ENCODE results near the gene ASTN1.

ASTN1 gene

GRCh38 chr1:177135250-177135649 is 29.3 kb downstream of the ASTN1 start:
- no peak overlapping the region for H3K9ac ChIP-seq (ENCODE audit: low read depth in 1 of 2, low read length in 2 of 2)
- H3K27ac ChIP-seq (ENCODE audit: low read depth, low read length), result no peak overlapping the region
- no peaks in the 10 kb centered on the region for H3K27me3 ChIP-seq (ENCODE audit: control insufficient read depth in 1 of 2, insufficient read depth in 2 of 2, low read length in 2 of 2)
- H3K4me1 ChIP-seq (ENCODE audit: control insufficient read depth in 1 of 2, insufficient read depth in 2 of 2, low read length in 2 of 2), result no peaks in the 10 kb centered on the region
- H3K4me3 ChIP-seq (ENCODE audit: low read depth in 1 of 2, low read length in 2 of 2), result no peak overlapping the region
- H3K36me3 ChIP-seq (ENCODE audit: control insufficient read depth in 1 of 2, insufficient read depth in 2 of 2, low read length in 2 of 2), result no peaks in the 10 kb centered on the region
- H3K9me3 ChIP-seq (ENCODE audit: control insufficient read depth in 1 of 2, low read length in 2 of 2), result no peaks in the 10 kb centered on the region

DNA sequence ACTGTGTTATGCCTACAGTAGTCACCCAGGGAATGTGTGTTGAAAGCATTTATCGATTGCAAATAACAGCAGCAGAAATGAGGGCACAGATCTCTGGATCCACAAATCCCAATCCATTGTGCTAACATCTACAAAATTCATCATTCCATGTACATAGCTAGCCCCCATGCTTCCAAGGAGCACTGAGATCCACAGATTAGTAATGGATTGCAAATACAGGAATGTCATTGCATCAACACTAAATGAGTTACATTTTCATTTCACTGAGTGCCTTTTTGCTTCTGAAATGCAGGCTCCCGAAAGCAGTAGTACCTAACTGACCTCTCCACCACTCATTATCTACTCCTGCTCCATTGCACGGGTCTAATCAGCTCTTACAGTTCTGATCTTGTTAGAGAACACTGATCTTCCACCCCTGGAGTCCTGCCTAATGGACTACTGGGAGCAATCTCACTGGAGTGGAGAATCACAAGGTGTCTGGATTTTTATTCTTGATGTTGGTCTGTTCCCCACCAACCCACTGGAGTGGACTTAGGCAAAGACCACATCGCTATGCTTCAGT is 30.5 kb downstream of the ASTN1 start:
- no peaks in the 10 kb centered on the region for H3K27me3 ChIP-seq (ENCODE audit: control insufficient read depth in 1 of 2, insufficient read depth in 2 of 2, low read length in 2 of 2)
- H3K9ac ChIP-seq (ENCODE audit: low read depth in 1 of 2, low read length in 2 of 2), result no peak overlapping the region

GRCh38 chr1:177132141-177132540 is 32.4 kb downstream of the ASTN1 start:
- Histone ChIP-seq H3K36me3 (ENCODE audit: control insufficient read depth in 1 of 2, insufficient read depth in 2 of 2, low read length in 2 of 2) (no peaks in the 10 kb centered on the region), H3K9ac (ENCODE audit: low read depth in 1 of 2, low read length in 2 of 2) (no peak overlapping the region), H3K9me3 (ENCODE audit: control insufficient read depth in 1 of 2, low read length in 2 of 2) (no peaks in the 10 kb centered on the region), H3K27me3 (ENCODE audit: control insufficient read depth in 1 of 2, insufficient read depth in 2 of 2, low read length in 2 of 2) (no peaks in the 10 kb centered on the region), H3K4me1 (ENCODE audit: control insufficient read depth in 1 of 2, insufficient read depth in 2 of 2, low read length in 2 of 2) (no peaks in the 10 kb centered on the region), H3K4me3 (ENCODE audit: low read depth in 1 of 2, low read length in 2 of 2) (no peak overlapping the region), H3K27ac (ENCODE audit: low read depth, low read length) (no peak overlapping the region)

More for the DNA sequence above, 30.5 kb downstream of the ASTN1 start:
- Histone ChIP-seq H3K27ac (ENCODE audit: low read depth, low read length) (no peak overlapping the region), H3K36me3 (ENCODE audit: control insufficient read depth in 1 of 2, insufficient read depth in 2 of 2, low read length in 2 of 2) (no peaks in the 10 kb centered on the region), H3K4me1 (ENCODE audit: control insufficient read depth in 1 of 2, insufficient read depth in 2 of 2, low read length in 2 of 2) (no peaks in the 10 kb centered on the region), H3K9me3 (ENCODE audit: control insufficient read depth in 1 of 2, low read length in 2 of 2) (no peaks in the 10 kb centered on the region), H3K4me3 (ENCODE audit: low read depth in 1 of 2, low read length in 2 of 2) (no peak overlapping the region)

GRCh38 chr1:177131723-177132122 is 32.8 kb downstream of the ASTN1 start:
- no peaks in the 10 kb centered on the region for H3K4me1 ChIP-seq (ENCODE audit: control insufficient read depth in 1 of 2, insufficient read depth in 2 of 2, low read length in 2 of 2)
- no peak overlapping the region for H3K27ac ChIP-seq (ENCODE audit: low read depth, low read length)
- H3K9me3 ChIP-seq (ENCODE audit: control insufficient read depth in 1 of 2, low read length in 2 of 2), result no peaks in the 10 kb centered on the region
- no peaks in the 10 kb centered on the region for H3K36me3 ChIP-seq (ENCODE audit: control insufficient read depth in 1 of 2, insufficient read depth in 2 of 2, low read length in 2 of 2)
- H3K27me3 ChIP-seq (ENCODE audit: control insufficient read depth in 1 of 2, insufficient read depth in 2 of 2, low read length in 2 of 2), result no peaks in the 10 kb centered on the region
- H3K9ac ChIP-seq (ENCODE audit: low read depth in 1 of 2, low read length in 2 of 2), result no peak overlapping the region
- no peak overlapping the region for H3K4me3 ChIP-seq (ENCODE audit: low read depth in 1 of 2, low read length in 2 of 2)

DNA sequence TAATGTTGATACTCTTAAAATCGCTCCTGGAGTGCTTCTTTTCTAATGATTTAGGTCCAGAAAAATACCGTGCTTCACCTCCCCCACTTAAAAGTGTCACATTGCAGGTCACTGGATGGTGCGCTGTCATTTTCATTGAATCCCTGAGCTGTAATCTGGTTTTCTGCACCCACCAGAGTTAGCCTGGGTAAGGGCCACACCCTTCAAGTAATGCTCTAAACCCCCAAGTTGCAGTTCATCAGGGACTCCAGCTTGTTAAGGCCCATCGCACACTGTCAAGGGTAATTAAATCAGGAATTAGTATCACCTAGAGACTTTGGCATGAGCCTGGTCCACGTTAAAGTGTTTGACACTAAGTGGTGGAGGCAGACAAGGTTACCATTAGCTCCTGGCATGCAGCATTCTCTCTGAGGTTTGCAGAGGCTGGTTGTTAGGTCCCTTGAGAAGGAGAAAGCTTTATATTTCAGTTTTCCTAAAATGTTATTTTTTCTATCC is 34.0 kb downstream of the ASTN1 start:
- Histone ChIP-seq H3K9me3 (ENCODE audit: control insufficient read depth in 1 of 2, low read length in 2 of 2) (no peaks in the 10 kb centered on the region), H3K27ac (ENCODE audit: low read depth, low read length) (no peak overlapping the region), H3K9ac (ENCODE audit: low read depth in 1 of 2, low read length in 2 of 2) (no peak overlapping the region), H3K4me1 (ENCODE audit: control insufficient read depth in 1 of 2, insufficient read depth in 2 of 2, low read length in 2 of 2) (no peaks in the 10 kb centered on the region), H3K27me3 (ENCODE audit: control insufficient read depth in 1 of 2, insufficient read depth in 2 of 2, low read length in 2 of 2) (no peaks in the 10 kb centered on the region), H3K4me3 (ENCODE audit: low read depth in 1 of 2, low read length in 2 of 2) (no peak overlapping the region), H3K36me3 (ENCODE audit: control insufficient read depth in 1 of 2, insufficient read depth in 2 of 2, low read length in 2 of 2) (no peaks in the 10 kb centered on the region)

GRCh38 chr1:177128665-177129281 is 35.7 kb downstream of the ASTN1 start:
- Histone ChIP-seq H3K27me3 (ENCODE audit: control insufficient read depth in 1 of 2, insufficient read depth in 2 of 2, low read length in 2 of 2) (no peaks in the 10 kb centered on the region), H3K9ac (ENCODE audit: low read depth in 1 of 2, low read length in 2 of 2) (no peak overlapping the region), H3K4me1 (ENCODE audit: control insufficient read depth in 1 of 2, insufficient read depth in 2 of 2, low read length in 2 of 2) (no peaks in the 10 kb centered on the region), H3K9me3 (ENCODE audit: control insufficient read depth in 1 of 2, low read length in 2 of 2) (no peaks in the 10 kb centered on the region), H3K36me3 (ENCODE audit: control insufficient read depth in 1 of 2, insufficient read depth in 2 of 2, low read length in 2 of 2) (no peaks in the 10 kb centered on the region), H3K27ac (ENCODE audit: low read depth, low read length) (no peak overlapping the region), H3K4me3 (ENCODE audit: low read depth in 1 of 2, low read length in 2 of 2) (no peak overlapping the region)

DNA sequence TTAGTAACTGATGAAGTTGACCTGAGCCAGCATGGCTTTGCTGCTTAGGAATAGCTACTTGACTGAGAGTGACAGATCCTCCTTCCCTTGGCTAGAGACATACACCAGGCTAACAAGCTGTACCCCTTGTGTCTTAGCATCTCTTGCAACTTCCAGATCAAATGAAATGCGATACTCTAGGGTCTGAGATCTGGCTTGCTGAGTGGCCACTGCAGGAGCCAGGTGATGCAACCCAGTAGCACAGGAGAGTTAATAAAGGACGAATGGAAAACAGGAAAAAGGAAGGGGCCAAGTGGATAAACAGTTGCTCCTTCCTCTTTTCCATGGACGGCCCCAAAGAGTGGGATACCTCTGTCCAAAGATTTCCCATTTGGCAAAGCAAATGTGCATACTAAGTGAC is 38.2 kb downstream of the ASTN1 start:
- H3K9me3 ChIP-seq (ENCODE audit: control insufficient read depth in 1 of 2, low read length in 2 of 2), result no peaks in the 10 kb centered on the region
- H3K4me1 ChIP-seq (ENCODE audit: control insufficient read depth in 1 of 2, insufficient read depth in 2 of 2, low read length in 2 of 2), result no peaks in the 10 kb centered on the region
- no peak overlapping the region for H3K27ac ChIP-seq (ENCODE audit: low read depth, low read length)
- no peaks in the 10 kb centered on the region for H3K36me3 ChIP-seq (ENCODE audit: control insufficient read depth in 1 of 2, insufficient read depth in 2 of 2, low read length in 2 of 2)
- no peak overlapping the region for H3K9ac ChIP-seq (ENCODE audit: low read depth in 1 of 2, low read length in 2 of 2)
- H3K4me3 ChIP-seq (ENCODE audit: low read depth in 1 of 2, low read length in 2 of 2), result no peak overlapping the region
- H3K27me3 ChIP-seq (ENCODE audit: control insufficient read depth in 1 of 2, insufficient read depth in 2 of 2, low read length in 2 of 2), result no peaks in the 10 kb centered on the region

DNA sequence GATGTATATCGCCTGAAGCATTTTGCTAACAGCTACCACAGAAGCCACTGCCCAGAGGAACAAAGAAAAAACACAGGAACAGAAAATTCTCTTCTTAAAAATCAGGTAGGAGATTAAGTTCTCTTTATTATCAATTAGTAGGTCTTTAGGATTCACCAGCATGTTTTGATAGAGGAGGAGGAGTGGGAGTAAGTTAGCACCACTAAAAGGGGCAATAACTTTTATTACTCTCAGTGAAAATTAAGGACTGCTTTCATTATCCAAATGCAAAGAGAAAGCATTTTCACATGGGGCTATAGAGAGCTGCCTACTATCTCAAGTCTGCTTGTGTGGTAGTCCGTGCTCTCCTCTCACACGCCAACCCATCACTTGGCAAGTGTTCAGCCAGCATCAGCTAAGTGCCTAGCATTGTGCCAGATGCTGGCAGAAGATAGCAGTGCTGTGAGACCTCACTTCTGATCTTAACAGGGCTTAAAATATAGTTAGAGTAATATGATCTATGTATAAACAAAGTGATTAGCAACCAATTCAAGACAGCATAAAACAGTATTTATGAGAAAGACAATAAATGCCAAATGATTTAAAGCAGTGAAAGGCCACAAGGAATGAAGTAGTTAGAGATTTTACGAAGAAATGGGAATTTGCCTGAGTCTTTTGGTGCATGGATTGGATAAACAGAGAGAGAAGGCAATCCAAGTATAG is 39.8 kb downstream of the ASTN1 start:
- no peak overlapping the region for H3K9ac ChIP-seq (ENCODE audit: low read depth in 1 of 2, low read length in 2 of 2)
- H3K27ac ChIP-seq (ENCODE audit: low read depth, low read length), result no peak overlapping the region
- no peaks in the 10 kb centered on the region for H3K4me1 ChIP-seq (ENCODE audit: control insufficient read depth in 1 of 2, insufficient read depth in 2 of 2, low read length in 2 of 2)
- H3K27me3 ChIP-seq (ENCODE audit: control insufficient read depth in 1 of 2, insufficient read depth in 2 of 2, low read length in 2 of 2), result no peaks in the 10 kb centered on the region
- no peaks in the 10 kb centered on the region for H3K36me3 ChIP-seq (ENCODE audit: control insufficient read depth in 1 of 2, insufficient read depth in 2 of 2, low read length in 2 of 2)
- no peak overlapping the region for H3K4me3 ChIP-seq (ENCODE audit: low read depth in 1 of 2, low read length in 2 of 2)
- no peaks in the 10 kb centered on the region for H3K9me3 ChIP-seq (ENCODE audit: control insufficient read depth in 1 of 2, low read length in 2 of 2)

DNA sequence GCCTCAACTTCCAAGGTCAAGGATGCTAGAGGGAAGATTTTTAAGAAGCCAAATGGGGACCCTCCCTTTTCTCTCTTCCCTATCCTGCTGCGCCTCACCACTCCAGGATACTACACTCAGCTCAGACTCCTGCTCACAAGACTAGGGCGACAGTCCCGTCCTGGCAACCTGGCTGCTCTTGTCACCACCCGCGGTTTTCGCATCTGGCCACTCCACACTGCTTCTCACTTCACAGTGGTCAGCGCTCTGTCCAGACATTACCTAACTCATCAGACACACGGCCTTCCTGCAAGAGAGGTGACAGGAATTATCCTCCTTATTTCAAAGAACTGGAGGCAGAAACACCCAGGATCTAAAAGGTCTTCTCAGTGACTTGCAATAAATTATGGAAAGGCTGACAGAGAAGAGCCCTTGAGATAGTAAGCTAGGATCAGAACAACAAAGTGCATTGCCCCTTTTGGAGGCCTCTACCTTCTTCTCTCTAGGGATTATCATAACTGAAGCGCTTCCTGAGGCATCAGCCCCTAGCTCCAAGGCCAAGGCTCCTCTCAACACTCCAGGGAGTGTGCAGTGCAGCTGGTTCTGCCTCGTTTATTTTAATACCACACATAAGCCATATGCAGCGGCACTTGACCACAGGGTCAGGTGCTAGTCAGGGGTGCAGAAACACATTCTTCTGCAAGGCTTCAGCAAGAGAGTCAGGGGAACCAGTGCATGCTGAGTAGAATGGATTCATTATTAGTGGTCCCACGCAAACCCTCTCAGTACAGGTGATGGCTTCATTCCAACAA is 41.9 kb downstream of the ASTN1 start:
- H3K27ac ChIP-seq (ENCODE audit: low read depth, low read length), result no peak overlapping the region
- H3K9ac ChIP-seq (ENCODE audit: low read depth in 1 of 2, low read length in 2 of 2), result no peak overlapping the region
- H3K9me3 ChIP-seq (ENCODE audit: control insufficient read depth in 1 of 2, low read length in 2 of 2), result no peaks in the 10 kb centered on the region
- no peaks in the 10 kb centered on the region for H3K27me3 ChIP-seq (ENCODE audit: control insufficient read depth in 1 of 2, insufficient read depth in 2 of 2, low read length in 2 of 2)
- no peaks in the 10 kb centered on the region for H3K4me1 ChIP-seq (ENCODE audit: control insufficient read depth in 1 of 2, insufficient read depth in 2 of 2, low read length in 2 of 2)
- H3K36me3 ChIP-seq (ENCODE audit: control insufficient read depth in 1 of 2, insufficient read depth in 2 of 2, low read length in 2 of 2), result no peaks in the 10 kb centered on the region
- no peak overlapping the region for H3K4me3 ChIP-seq (ENCODE audit: low read depth in 1 of 2, low read length in 2 of 2)

DNA sequence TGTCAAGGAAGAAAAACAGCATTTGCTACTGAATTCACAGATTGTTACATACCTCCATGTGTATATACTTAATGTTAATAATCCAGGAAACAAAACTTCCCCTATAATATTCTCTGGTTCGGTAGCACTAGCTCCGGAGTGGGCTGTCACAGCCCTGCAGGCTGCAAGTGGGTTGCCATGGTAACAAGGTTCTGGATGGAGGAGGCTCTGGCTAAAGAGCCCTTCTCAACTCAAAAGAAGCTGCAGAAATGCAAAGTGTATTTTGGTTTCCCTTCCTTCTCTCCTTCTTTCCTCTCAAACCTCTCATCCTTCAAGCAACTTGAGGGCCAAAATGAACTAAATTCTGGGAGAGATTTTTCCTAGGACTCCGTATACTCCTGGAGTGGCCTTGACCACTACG is 45.2 kb downstream of the ASTN1 start:
- no peak overlapping the region for H3K27ac ChIP-seq (ENCODE audit: low read depth, low read length)
- H3K4me3 ChIP-seq (ENCODE audit: low read depth in 1 of 2, low read length in 2 of 2), result no peak overlapping the region
- no peaks in the 10 kb centered on the region for H3K27me3 ChIP-seq (ENCODE audit: control insufficient read depth in 1 of 2, insufficient read depth in 2 of 2, low read length in 2 of 2)

More for the DNA sequence above, 45.2 kb downstream of the ASTN1 start:
- Histone ChIP-seq H3K4me1 (ENCODE audit: control insufficient read depth in 1 of 2, insufficient read depth in 2 of 2, low read length in 2 of 2) (no peaks in the 10 kb centered on the region), H3K36me3 (ENCODE audit: control insufficient read depth in 1 of 2, insufficient read depth in 2 of 2, low read length in 2 of 2) (no peaks in the 10 kb centered on the region), H3K9ac (ENCODE audit: low read depth in 1 of 2, low read length in 2 of 2) (no peak overlapping the region), H3K9me3 (ENCODE audit: control insufficient read depth in 1 of 2, low read length in 2 of 2) (no peaks in the 10 kb centered on the region)
